ENCODE results near the gene EIF3J. TPM values are rescaled to one million over a fixed set of nuclear protein-coding genes. Genes with fewer than 3 reads are reported as not detected.

Gene EIF3J
- total RNA-seq, 1 experiment from 2014 or later, result 129 TPM

DNA sequence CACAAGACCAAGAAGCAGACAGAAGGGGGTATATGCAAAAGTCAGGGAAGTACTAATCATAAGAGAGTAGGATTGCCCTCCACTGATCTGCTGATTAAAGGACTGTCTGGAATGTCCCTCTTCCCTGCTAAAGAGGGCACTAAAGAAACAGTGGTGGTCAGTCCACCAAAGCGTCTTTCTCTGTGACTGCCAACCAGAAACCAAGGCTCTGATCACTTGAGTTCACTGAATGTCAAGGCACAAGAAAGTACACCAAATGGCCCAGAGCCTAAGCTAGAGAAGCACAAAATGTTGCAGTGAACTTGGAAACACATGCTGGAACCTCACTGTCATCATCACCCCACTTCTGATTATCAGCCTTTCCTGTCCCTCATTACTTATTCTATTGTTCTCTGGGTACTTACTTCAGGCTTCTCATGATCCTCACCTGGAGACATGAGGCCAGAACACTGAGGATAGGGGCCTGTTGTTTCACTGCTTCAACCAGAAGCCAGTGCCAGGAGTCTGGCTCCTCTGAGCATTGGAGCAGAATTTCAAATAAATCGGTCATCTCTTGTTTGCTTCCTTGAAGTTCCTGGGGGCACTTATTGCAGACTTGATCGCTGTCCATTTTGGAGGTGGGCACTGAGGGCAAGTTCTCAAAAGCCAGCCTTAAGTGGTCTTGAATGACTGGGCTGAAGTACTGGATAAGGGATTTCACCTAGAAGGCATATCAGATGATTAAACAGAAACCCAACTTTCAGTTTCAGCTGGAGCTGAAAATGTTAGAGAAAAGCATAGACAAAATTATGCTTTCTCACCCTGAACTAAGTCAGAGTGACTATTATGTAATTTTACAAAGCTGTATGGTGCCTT lies 58.9 kb downstream of the EIF3J start:
- Histone ChIP-seq H2BK20ac (ENCODE audit: low read depth, low read length, poor library complexity, severe bottlenecking) (no peak overlapping the region), H3K4me1 (ENCODE audit: insufficient read depth, low read length) (no peaks in the 10 kb centered on the region; the same call in 1 of the 2 replicates), H3K79me1 (ENCODE audit: insufficient read depth, low read depth, low read length, poor library complexity, severe bottlenecking) (no peaks in the 10 kb centered on the region), H3K18ac (ENCODE audit: insufficient read length, low read depth, low read length) (no peak overlapping the region), H3K23me2 (ENCODE audit: insufficient read length, low read depth, low read length, poor library complexity, severe bottlenecking) (no peaks in the 10 kb centered on the region), H3K14ac (ENCODE audit: insufficient read depth, low read length) (no peak overlapping the region), H2AK5ac (ENCODE audit: insufficient read length, low read length) (no peak overlapping the region), H2BK15ac (ENCODE audit: low read depth, low read length) (no peak overlapping the region), H4K8ac (replicated peaks; ENCODE audit: insufficient read length, low read depth, low read length) (no peak overlapping the region), H2AFZ (ENCODE audit: low read length) (no peak overlapping the region), H3K9me3 (ENCODE audit: control insufficient read depth, low read depth, low read length) (no peaks in the 10 kb centered on the region), H3K4ac (ENCODE audit: low read depth, low read length) (no peak overlapping the region), H2BK5ac (ENCODE audit: insufficient read length, low read length) (no peak overlapping the region), H3K56ac (ENCODE audit: insufficient read length, low read depth, low read length) (no peak overlapping the region), H3T11ph (ENCODE audit: low read length) (no peak overlapping the region), H2BK12ac (ENCODE audit: insufficient read length, low read depth, low read length) (no peak overlapping the region), H4K5ac (ENCODE audit: insufficient read length, low read depth, low read length) (no peak overlapping the region), H3K23ac (ENCODE audit: insufficient read length, low read depth, low read length) (no peak overlapping the region), H2BK120ac (ENCODE audit: low read depth, low read length, poor library complexity, severe bottlenecking) (no peak overlapping the region), H3K27ac (ENCODE audit: insufficient read length, low read depth, low read length) (no peak overlapping the region), H3K27me3 (ENCODE audit: insufficient read depth, low read length) (no peaks in the 10 kb centered on the region), H3K9ac (ENCODE audit: extremely low read depth, insufficient read length, low read length) (no peak overlapping the region), H3K79me2 (ENCODE audit: insufficient read depth, low read length) (no peaks in the 10 kb centered on the region), H4K20me1 (ENCODE audit: control insufficient read depth, insufficient read depth, insufficient read length) (no peaks in the 10 kb centered on the region), H3K4me2 (ENCODE audit: insufficient read depth, insufficient read length, low read length) (no peak overlapping the region), H4K91ac (ENCODE audit: insufficient read length, low read depth, low read length) (no peak overlapping the region)
- Mint-ChIP-seq H3K36me3 (ENCODE audit: insufficient read depth in 1 of 3, low read depth in 3 of 3) (peaks cover 9 to 41% (median 40%) of the 10 kb centered on the region in 3 experiments; a peak in 6 of 7 replicates), H3K27me3 (ENCODE audit: low read depth) (no peaks in the 10 kb centered on the region), H3K4me3 (no peak overlapping the region), H3K27ac (peak overlapping the region in 1 of 3 experiments; percentile 68; a peak in 2 of 7 replicates), H3K4me1 (no peaks in the 10 kb centered on the region), H3K9me3 (no peaks in the 10 kb centered on the region)
- TF ChIP-seq, protein P1, sequence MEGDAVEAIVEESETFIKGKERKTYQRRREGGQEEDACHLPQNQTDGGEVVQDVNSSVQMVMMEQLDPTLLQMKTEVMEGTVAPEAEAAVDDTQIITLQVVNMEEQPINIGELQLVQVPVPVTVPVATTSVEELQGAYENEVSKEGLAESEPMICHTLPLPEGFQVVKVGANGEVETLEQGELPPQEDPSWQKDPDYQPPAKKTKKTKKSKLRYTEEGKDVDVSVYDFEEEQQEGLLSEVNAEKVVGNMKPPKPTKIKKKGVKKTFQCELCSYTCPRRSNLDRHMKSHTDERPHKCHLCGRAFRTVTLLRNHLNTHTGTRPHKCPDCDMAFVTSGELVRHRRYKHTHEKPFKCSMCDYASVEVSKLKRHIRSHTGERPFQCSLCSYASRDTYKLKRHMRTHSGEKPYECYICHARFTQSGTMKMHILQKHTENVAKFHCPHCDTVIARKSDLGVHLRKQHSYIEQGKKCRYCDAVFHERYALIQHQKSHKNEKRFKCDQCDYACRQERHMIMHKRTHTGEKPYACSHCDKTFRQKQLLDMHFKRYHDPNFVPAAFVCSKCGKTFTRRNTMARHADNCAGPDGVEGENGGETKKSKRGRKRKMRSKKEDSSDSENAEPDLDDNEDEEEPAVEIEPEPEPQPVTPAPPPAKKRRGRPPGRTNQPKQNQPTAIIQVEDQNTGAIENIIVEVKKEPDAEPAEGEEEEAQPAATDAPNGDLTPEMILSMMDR (conservative IDR thresholded peaks at IDR 0.05), result no peak
- no CpG with 5 or more reads among the region's 3 CpGs for WGBS (ENCODE audit: extremely low coverage, insufficient read length, low lambda C conversion rate)
- no peak for DNase-seq
